Measurements from ENCODE around the gene RAB6C. TPM values are rescaled to one million over a fixed set of nuclear protein-coding genes. Genes with fewer than 3 reads are reported as not detected.
"Not testable (repeated sequence)": the region's sequence is repeated elsewhere in the genome, so short reads cannot be mapped to it uniquely, and the experiment has no call there.

RAB6C gene
- total and polyA plus RNA-seq, 2 donors from 2014 or later: 0.17 to 0.19 TPM

DNA sequence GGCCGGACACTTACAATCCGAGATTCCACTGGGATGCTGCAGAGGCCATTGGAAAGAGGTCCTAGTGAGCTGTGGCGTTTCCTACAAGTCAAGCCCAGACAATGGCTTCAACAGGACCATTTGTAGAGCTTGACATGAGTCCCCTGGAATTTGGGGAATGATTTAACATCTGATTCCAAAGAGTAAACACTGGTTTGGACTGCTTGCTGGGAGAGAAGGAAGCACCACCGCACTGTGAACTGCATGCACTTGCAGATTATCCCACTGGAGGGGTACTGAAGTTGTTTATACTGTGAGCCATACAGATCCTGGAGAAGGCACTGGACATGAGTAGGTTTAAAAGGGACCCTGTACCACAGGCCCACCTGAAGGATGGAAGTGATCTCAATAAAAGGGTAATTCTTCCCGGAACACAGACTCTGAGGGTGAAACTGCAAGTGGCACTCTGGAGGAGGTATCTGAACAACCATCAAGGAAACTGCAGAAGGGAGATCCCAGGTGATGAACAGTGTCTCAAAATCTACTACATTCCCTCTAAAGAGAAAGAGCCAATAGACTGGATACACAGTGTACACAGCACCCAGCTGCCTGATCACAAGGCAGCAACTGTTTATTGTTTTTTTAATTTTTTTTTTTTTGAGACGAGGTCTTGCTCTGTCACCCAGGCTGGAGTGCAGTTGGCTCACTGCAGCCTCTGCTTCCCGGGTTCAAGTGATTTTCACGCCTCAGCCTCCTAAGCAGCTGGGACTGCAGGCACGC is 4.3 kb upstream of the RAB6C start:
- no peak for FAIRE-seq

DNA sequence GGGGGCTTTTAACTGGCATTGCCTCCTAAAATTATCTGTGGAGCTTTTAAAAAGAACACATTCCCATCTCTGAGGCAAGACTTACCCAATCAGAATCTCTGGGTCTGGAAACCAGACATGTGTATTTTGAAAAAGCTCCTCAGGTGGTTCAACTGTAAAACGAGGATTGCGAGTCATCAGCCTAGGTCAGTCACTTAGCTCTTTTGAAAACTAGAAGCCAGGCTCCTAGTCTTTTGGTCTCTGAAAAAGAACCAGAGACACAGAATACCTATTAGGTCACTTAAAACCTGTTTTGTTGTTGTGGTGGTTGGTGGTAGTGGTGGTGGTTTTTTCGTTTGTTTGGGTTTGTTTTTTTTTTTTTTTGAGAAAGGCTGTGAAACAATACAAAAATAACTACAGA is 2.5 kb upstream of the RAB6C start:
- H3K9me3 ChIP-seq (ENCODE audit: control insufficient read depth in 2 of 3, insufficient read depth in 1 of 3, low read length in 3 of 3); H3K4me3 ChIP-seq (ENCODE audit: low read length in 3 of 3); H3K27ac ChIP-seq (ENCODE audit: low read depth in 2 of 2, low read length in 2 of 2); FAIRE-seq; H3K36me3 ChIP-seq (ENCODE audit: control insufficient read depth in 2 of 3, insufficient read depth in 3 of 3, low read length in 3 of 3); DNase-seq; H3K9ac ChIP-seq (ENCODE audit: low read length in 3 of 3); H3K4me1 ChIP-seq (ENCODE audit: control insufficient read depth in 2 of 3, insufficient read depth in 2 of 3, low read depth in 1 of 3, low read length in 3 of 3); intact Hi-C loops (cut with DNase I): not testable (repeated sequence)
- peaks cover 12% of the 10 kb centered on the region for H3K27me3 ChIP-seq (ENCODE audit: control insufficient read depth, insufficient read depth, low read length)

More for the DNA sequence above, 4.3 kb upstream of the RAB6C start:
- intact Hi-C loops (cut with DNase I): no loop called here
- Histone ChIP-seq H3K27ac (ENCODE audit: low read depth in 2 of 2, low read length in 2 of 2) (no peak overlapping the region), H3K4me3 (ENCODE audit: low read length in 3 of 3) (no peak overlapping the region), H3K27me3 (ENCODE audit: control insufficient read depth, insufficient read depth, low read length) (peaks cover 9% of the 10 kb centered on the region), H3K4me1 (ENCODE audit: control insufficient read depth in 2 of 3, insufficient read depth in 2 of 3, low read depth in 1 of 3, low read length in 3 of 3) (no peaks in the 10 kb centered on the region), H3K9me3 (ENCODE audit: control insufficient read depth in 2 of 3, insufficient read depth in 1 of 3, low read length in 3 of 3) (no peaks in the 10 kb centered on the region), H3K36me3 (ENCODE audit: control insufficient read depth in 2 of 3, insufficient read depth in 3 of 3, low read length in 3 of 3) (no peaks in the 10 kb centered on the region), H3K9ac (ENCODE audit: low read length in 3 of 3) (no peak overlapping the region)
- DNase-seq: no peak
- TF ChIP-seq, protein P1, sequence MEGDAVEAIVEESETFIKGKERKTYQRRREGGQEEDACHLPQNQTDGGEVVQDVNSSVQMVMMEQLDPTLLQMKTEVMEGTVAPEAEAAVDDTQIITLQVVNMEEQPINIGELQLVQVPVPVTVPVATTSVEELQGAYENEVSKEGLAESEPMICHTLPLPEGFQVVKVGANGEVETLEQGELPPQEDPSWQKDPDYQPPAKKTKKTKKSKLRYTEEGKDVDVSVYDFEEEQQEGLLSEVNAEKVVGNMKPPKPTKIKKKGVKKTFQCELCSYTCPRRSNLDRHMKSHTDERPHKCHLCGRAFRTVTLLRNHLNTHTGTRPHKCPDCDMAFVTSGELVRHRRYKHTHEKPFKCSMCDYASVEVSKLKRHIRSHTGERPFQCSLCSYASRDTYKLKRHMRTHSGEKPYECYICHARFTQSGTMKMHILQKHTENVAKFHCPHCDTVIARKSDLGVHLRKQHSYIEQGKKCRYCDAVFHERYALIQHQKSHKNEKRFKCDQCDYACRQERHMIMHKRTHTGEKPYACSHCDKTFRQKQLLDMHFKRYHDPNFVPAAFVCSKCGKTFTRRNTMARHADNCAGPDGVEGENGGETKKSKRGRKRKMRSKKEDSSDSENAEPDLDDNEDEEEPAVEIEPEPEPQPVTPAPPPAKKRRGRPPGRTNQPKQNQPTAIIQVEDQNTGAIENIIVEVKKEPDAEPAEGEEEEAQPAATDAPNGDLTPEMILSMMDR (IDR thresholded peaks at IDR 0.05; ENCODE audit: borderline replicate concordance, extremely low read depth, insufficient read depth): no peak

DNA sequence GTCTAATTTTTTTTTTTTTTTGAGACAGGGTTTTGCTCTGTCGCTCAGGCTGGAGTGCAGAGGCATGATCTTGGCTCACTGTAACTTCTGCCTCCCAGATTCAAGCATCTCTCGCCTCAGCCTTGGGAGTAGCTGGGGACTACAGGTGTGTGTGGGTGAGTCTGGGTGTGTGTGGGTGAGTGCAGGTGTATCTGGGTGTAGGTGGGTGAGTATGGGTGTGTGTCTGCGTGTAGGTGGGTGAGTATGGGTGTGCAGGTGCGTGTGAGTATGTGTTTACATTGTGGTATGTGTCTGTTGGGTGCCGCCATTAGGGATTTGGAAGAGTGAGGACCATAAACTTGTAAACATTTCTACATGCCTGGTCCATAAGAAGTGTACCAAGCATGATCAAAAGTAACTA is 1.5 kb upstream of the RAB6C start:
- TF ChIP-seq, protein P1 (IDR thresholded peaks at IDR 0.05; ENCODE audit: borderline replicate concordance, extremely low read depth, insufficient read depth): no peak
- H3K9me3 ChIP-seq (ENCODE audit: control insufficient read depth in 2 of 3, insufficient read depth in 1 of 3, low read length in 3 of 3): no peaks in the 10 kb centered on the region
- DNase-seq (no peak), FAIRE-seq (no peak)
- intact Hi-C loops (cut with DNase I): no loop called here
- H3K4me1 ChIP-seq (ENCODE audit: control insufficient read depth in 2 of 3, insufficient read depth in 2 of 3, low read depth in 1 of 3, low read length in 3 of 3): no peaks in the 10 kb centered on the region
- no peak overlapping the region for H3K27ac ChIP-seq (ENCODE audit: low read depth in 2 of 2, low read length in 2 of 2)
- no peaks in the 10 kb centered on the region for H3K36me3 ChIP-seq (ENCODE audit: control insufficient read depth in 2 of 3, insufficient read depth in 3 of 3, low read length in 3 of 3)
- no peak overlapping the region for H3K4me3 ChIP-seq (ENCODE audit: low read length in 3 of 3)
- no peak overlapping the region for H3K9ac ChIP-seq (ENCODE audit: low read length in 3 of 3)
- peaks cover 12% of the 10 kb centered on the region for H3K27me3 ChIP-seq (ENCODE audit: control insufficient read depth, insufficient read depth, low read length)

DNA sequence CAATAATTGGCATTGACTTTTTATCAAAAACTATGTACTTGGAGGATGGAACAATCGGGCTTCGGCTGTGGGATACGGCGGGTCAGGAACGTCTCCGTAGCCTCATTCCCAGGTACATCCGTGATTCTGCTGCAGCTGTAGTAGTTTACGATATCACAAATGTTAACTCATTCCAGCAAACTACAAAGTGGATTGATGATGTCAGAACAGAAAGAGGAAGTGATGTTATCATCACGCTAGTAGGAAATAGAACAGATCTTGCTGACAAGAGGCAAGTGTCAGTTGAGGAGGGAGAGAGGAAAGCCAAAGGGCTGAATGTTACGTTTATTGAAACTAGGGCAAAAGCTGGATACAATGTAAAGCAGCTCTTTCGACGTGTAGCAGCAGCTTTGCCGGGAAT is 780 bp downstream of the RAB6C start:
- H3K4me3 ChIP-seq (ENCODE audit: low read length in 3 of 3); DNase-seq; H3K36me3 ChIP-seq (ENCODE audit: control insufficient read depth in 2 of 3, insufficient read depth in 3 of 3, low read length in 3 of 3); intact Hi-C loops (cut with DNase I); H3K9me3 ChIP-seq (ENCODE audit: control insufficient read depth in 2 of 3, insufficient read depth in 1 of 3, low read length in 3 of 3); FAIRE-seq; H3K9ac ChIP-seq (ENCODE audit: low read length in 3 of 3); H3K27ac ChIP-seq (ENCODE audit: low read depth in 2 of 2, low read length in 2 of 2); H3K4me1 ChIP-seq (ENCODE audit: control insufficient read depth in 2 of 3, insufficient read depth in 2 of 3, low read depth in 1 of 3, low read length in 3 of 3): not testable (repeated sequence)
- peaks cover 13% of the 10 kb centered on the region for H3K27me3 ChIP-seq (ENCODE audit: control insufficient read depth, insufficient read depth, low read length)

DNA sequence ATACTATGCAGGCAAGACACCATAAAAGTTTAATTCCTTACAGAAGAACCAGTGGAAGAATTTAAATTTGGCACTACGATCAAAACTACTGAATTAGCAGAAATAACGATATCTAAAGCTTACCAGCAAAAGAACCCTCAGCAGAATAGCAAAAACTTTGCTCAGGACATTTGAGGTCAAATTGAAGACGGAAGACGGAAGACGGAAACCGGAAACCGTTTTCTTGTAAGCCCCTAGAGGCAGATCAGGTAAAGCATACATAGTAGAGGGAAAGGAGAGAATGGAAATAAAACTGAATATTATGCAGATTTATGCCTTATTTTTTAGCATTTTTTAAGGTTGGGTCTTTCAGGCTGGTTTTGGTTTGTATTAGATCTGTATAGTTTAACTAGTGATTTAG is 2.2 kb downstream of the RAB6C start:
- H3K9me3 ChIP-seq (ENCODE audit: control insufficient read depth in 2 of 3, insufficient read depth in 1 of 3, low read length in 3 of 3); intact Hi-C loops (cut with DNase I); H3K4me1 ChIP-seq (ENCODE audit: control insufficient read depth in 2 of 3, insufficient read depth in 2 of 3, low read depth in 1 of 3, low read length in 3 of 3); H3K9ac ChIP-seq (ENCODE audit: low read length in 3 of 3); H3K4me3 ChIP-seq (ENCODE audit: low read length in 3 of 3); H3K36me3 ChIP-seq (ENCODE audit: control insufficient read depth in 2 of 3, insufficient read depth in 3 of 3, low read length in 3 of 3); H3K27ac ChIP-seq (ENCODE audit: low read depth in 2 of 2, low read length in 2 of 2); FAIRE-seq: not testable (repeated sequence)
- DNase-seq: peak in 1 of 5 donors; percentile 4
- peaks cover 13% of the 10 kb centered on the region for H3K27me3 ChIP-seq (ENCODE audit: control insufficient read depth, insufficient read depth, low read length)

Data from kidney (tissue), 14 donors.